Psoas muscle (tissue), 8 donors: ENCODE results near the gene MED25. TPM values are rescaled to one million over a fixed set of nuclear protein-coding genes. Genes with fewer than 3 reads are reported as not detected.

Source experiments
- ATAC-seq, 4 donors: fragments of 200-7000 bp; cut with Tn5 transposase; one replicate each; pipeline ENCODE4 v1.9.1; 2020; ENCODE audit warnings: moderate library complexity in 3 of 4, mild to moderate bottlenecking in 2 of 4
- DNase-seq, 2 donors: peaks; one replicate each; pipeline ENCODE4 v3.0.0-alpha.2; 2020
- H3K27ac ChIP-seq: fragments of 200-600 bp; one replicate; pipeline ENCODE4 v1.8.0; 2022
- H3K27me3 ChIP-seq, 3 donors: fragments of 200-600 bp in 1 of 3; one replicate each; pipeline versions ENCODE4 v1.6.1 to v1.8.0; 2013 to 2022; ENCODE audit warnings: low read length in 2 of 3, mild to moderate bottlenecking in 2 of 3, moderate library complexity in 1 of 3; ENCODE audit not compliant: insufficient read depth in 3 of 3
- H3K36me3 ChIP-seq, 2 donors: fragments of 200-600 bp in 1 of 2; one replicate each; pipeline versions ENCODE4 v1.6.1 to v1.8.0; 2013 to 2022; ENCODE audit warnings: low read depth in 1 of 2, mild to moderate bottlenecking in 1 of 2, moderate library complexity in 1 of 2; ENCODE audit not compliant: insufficient read depth in 1 of 2
- H3K4me1 ChIP-seq: fragments of 200-600 bp; one replicate; pipeline ENCODE4 v1.8.0; 2022
- H3K4me3 ChIP-seq: fragments of 200-600 bp; one replicate; pipeline ENCODE4 v1.8.0; 2022; ENCODE audit warnings: mild to moderate bottlenecking
- H3K9me3 ChIP-seq: fragments of 200-600 bp; one replicate; pipeline ENCODE4 v1.8.0; 2022
- WGBS, 3 donors: extraction: QIAGEN DNeasy Blood & Tissue Kit; methylation state at CpG; one replicate each; pipeline versions ENCODE4 v1.1.6 to v1.1.7; 2013; 5-methylcytosine and 5-hydroxymethylcytosine counted together
- intact Hi-C, 2 donors: fragments of 100-400 bp; cut with DNase I; formaldehyde crosslinking; loops; one replicate each; pipeline versions ENCODE4 v1.11.0 to v1.14.2; 2022
- polyA plus RNA-seq, 3 donors: library from polyadenylated mRNA; stranded (reverse); fragments of 200-250 nt; gene quantifications; one replicate each; pipeline ENCODE4 v1.2.3, GENCODE V29; 2013
- total RNA-seq, 4 donors: library from RNA; stranded (reverse); fragmentation: NEBNext Ultra II Directional in 2 of 4; extraction: Animal tissue kit (Norgen Biotek cat#: 25700) in 2 of 4; gene quantifications; one replicate each; pipeline versions ENCODE4 v1.2.1 to v1.2.4, GENCODE V29; 2021 to 2023
- TF ChIP-seq, protein P1 (sequence below): fragments of 200-600 bp; IDR thresholded peaks from one replicate; pipeline ENCODE4 v1.8.0; 2022; ENCODE audit warnings: antibody characterized with exemption
- donor health status: healthy with polysubstance abuse.
- donor health status: DM: no; HTN: no; CAD: no; lungs with moderate emphysema.
- donor health status: Bipolar disorder and iron deficiency.
- donor health status: healthy.
- donor health status: DM: yes; HTN: yes; CAD: no.
- donor health status: DM: no; HTN: no; CAD: no.
- donor health status: DM: no; HTN: no; CAD: no.
- donor health status: DM: yes; HTN: yes; CAD: no.

MED25 gene
- total and polyA plus RNA-seq, 7 donors: 24.5 to 125 (median 76.8) TPM

- ATAC-seq (no peak), DNase-seq (no peak)
- no peaks in the 10 kb centered on the region for H3K27me3 ChIP-seq
- WGBS, 3 donors: 92 to 97% (median 97%) methylated on average over 3 of the region's 3 CpGs
- H3K4me3 ChIP-seq: no peak overlapping the region
- H3K9me3 ChIP-seq: no peaks in the 10 kb centered on the region
- intact Hi-C loops: no loop called here
- H3K27ac ChIP-seq: no peak overlapping the region
- peaks cover 1% of the 10 kb centered on the region for H3K4me1 ChIP-seq
- TF ChIP-seq, protein P1, sequence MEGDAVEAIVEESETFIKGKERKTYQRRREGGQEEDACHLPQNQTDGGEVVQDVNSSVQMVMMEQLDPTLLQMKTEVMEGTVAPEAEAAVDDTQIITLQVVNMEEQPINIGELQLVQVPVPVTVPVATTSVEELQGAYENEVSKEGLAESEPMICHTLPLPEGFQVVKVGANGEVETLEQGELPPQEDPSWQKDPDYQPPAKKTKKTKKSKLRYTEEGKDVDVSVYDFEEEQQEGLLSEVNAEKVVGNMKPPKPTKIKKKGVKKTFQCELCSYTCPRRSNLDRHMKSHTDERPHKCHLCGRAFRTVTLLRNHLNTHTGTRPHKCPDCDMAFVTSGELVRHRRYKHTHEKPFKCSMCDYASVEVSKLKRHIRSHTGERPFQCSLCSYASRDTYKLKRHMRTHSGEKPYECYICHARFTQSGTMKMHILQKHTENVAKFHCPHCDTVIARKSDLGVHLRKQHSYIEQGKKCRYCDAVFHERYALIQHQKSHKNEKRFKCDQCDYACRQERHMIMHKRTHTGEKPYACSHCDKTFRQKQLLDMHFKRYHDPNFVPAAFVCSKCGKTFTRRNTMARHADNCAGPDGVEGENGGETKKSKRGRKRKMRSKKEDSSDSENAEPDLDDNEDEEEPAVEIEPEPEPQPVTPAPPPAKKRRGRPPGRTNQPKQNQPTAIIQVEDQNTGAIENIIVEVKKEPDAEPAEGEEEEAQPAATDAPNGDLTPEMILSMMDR: no peak
- peaks cover 14 to 93% of the 10 kb centered on the region in 2 donors for H3K36me3 ChIP-seq
Measured at GRCh38 chr19:49884760-49885159, 66.7 kb downstream of the MED25 start.

Other genes with a start within 250 kb of the MED25 start
- 10 to 100 TPM; 53.9 to 69.9 (median 58.1) TPM for gene NOSIP, start 237.7 kb upstream of the MED25 start, total RNA-seq
- 100 to 1,000 TPM in 1 of 3 donors, 10 to 100 TPM in 2; 75.4 to 104 (median 95.2) TPM for gene NOSIP, start 237.7 kb upstream of the MED25 start, polyA plus RNA-seq
- gene PRRG2, start 237.0 kb upstream of the MED25 start, total RNA-seq: under 1 TPM; 0.24 to 0.89 (median 0.69) TPM
- 10 to 100 TPM in 1 of 3 donors, 1 to 10 TPM in 2; 1.4 to 16.0 (median 5.9) TPM for gene PRRG2, start 237.0 kb upstream of the MED25 start, polyA plus RNA-seq
- gene PRR12, start 227.1 kb upstream of the MED25 start, total RNA-seq: 10 to 100 TPM in 1 of 4 donors, 1 to 10 TPM in 3; 7.1 to 15.1 (median 7.6) TPM
- gene PRR12, start 227.1 kb upstream of the MED25 start, polyA plus RNA-seq: 1 to 10 TPM; 2.3 to 5.0 (median 3.1) TPM
- gene RRAS, start 178.1 kb upstream of the MED25 start, total RNA-seq: 10 to 100 TPM; 22.6 to 57.0 (median 42.5) TPM
- 10 to 100 TPM; 39.9 to 49.8 (median 48.4) TPM for gene RRAS, start 178.1 kb upstream of the MED25 start, polyA plus RNA-seq
- gene SCAF1, start 176.1 kb upstream of the MED25 start, total RNA-seq: 10 to 100 TPM; 45.5 to 72.9 (median 61.0) TPM
- 10 to 100 TPM; 23.0 to 32.5 (median 23.8) TPM for gene SCAF1, start 176.1 kb upstream of the MED25 start, polyA plus RNA-seq
- gene IRF3, start 152.4 kb upstream of the MED25 start, total RNA-seq: 10 to 100 TPM; 10.3 to 22.1 (median 14.4) TPM
- gene IRF3, start 152.4 kb upstream of the MED25 start, polyA plus RNA-seq: 10 to 100 TPM; 18.2 to 26.5 (median 21.7) TPM
- gene BCL2L12, start 152.4 kb upstream of the MED25 start, total RNA-seq: 10 to 100 TPM; 13.0 to 21.5 (median 15.8) TPM
- 10 to 100 TPM; 28.3 to 42.7 (median 35.0) TPM for gene BCL2L12, start 152.4 kb upstream of the MED25 start, polyA plus RNA-seq
- 100 to 1,000 TPM; 180 to 259 (median 198) TPM for gene PRMT1, start 141.0 kb upstream of the MED25 start, total RNA-seq
- 100 to 1,000 TPM; 139 to 424 (median 208) TPM for gene PRMT1, start 141.0 kb upstream of the MED25 start, polyA plus RNA-seq
- gene ADM5, start 128.7 kb upstream of the MED25 start, total RNA-seq: 1 to 10 TPM in 2 of 4 donors, under 1 TPM in 2; 0.58 to 1.5 (median 1.0) TPM
- under 1 TPM; 0.38 to 0.48 (median 0.41) TPM for gene ADM5, start 128.7 kb upstream of the MED25 start, polyA plus RNA-seq
- 1 to 10 TPM in 1 of 4 donors, under 1 TPM in 3; 0.53 to 1.2 (median 0.70) TPM for gene CPT1C, start 127.2 kb upstream of the MED25 start, total RNA-seq
- gene CPT1C, start 127.2 kb upstream of the MED25 start, polyA plus RNA-seq: 1 to 10 TPM in 2 of 3 donors, under 1 TPM in 1; 0.34 to 1.1 (median 1.0) TPM
- under 1 TPM in 1 of 4 donors, not detected in 3; 0.24 TPM for gene TSKS, start 55.0 kb upstream of the MED25 start, total RNA-seq
- under 1 TPM; 0.18 to 0.27 (median 0.18) TPM for gene TSKS, start 55.0 kb upstream of the MED25 start, polyA plus RNA-seq
- gene AP2A1, start 51.3 kb upstream of the MED25 start, total RNA-seq: 100 to 1,000 TPM in 1 of 4 donors, 10 to 100 TPM in 3; 79.1 to 102 (median 84.3) TPM
- gene AP2A1, start 51.3 kb upstream of the MED25 start, polyA plus RNA-seq: 10 to 100 TPM; 58.2 to 81.7 (median 69.6) TPM
- 10 to 100 TPM; 20.9 to 33.7 (median 25.2) TPM for gene FUZ, start 5.0 kb upstream of the MED25 start, total RNA-seq
- gene FUZ, start 5.0 kb upstream of the MED25 start, polyA plus RNA-seq: 10 to 100 TPM; 15.9 to 38.8 (median 28.6) TPM
- 100 to 1,000 TPM in 3 of 4 donors, 10 to 100 TPM in 1; 93.2 to 189 (median 151) TPM for gene PTOV1, start 32.9 kb downstream of the MED25 start, total RNA-seq
- gene PTOV1, start 32.9 kb downstream of the MED25 start, polyA plus RNA-seq: 100 to 1,000 TPM in 2 of 3 donors, 10 to 100 TPM in 1; 72.1 to 122 (median 106) TPM
- gene PNKP, start 49.3 kb downstream of the MED25 start, total RNA-seq: 10 to 100 TPM; 20.6 to 28.2 (median 23.9) TPM
- 10 to 100 TPM; 16.7 to 31.9 (median 18.2) TPM for gene PNKP, start 49.3 kb downstream of the MED25 start, polyA plus RNA-seq
- gene AKT1S1, start 59.1 kb downstream of the MED25 start, total RNA-seq: 10 to 100 TPM; 56.0 to 82.8 (median 57.2) TPM
- gene AKT1S1, start 59.1 kb downstream of the MED25 start, polyA plus RNA-seq: 100 to 1,000 TPM in 1 of 3 donors, 10 to 100 TPM in 2; 48.0 to 103 (median 76.0) TPM
- gene TBC1D17, start 59.4 kb downstream of the MED25 start, total RNA-seq: 100 to 1,000 TPM in 2 of 4 donors, 10 to 100 TPM in 2; 81.8 to 107 (median 94.8) TPM
- 10 to 100 TPM; 36.3 to 62.0 (median 52.6) TPM for gene TBC1D17, start 59.4 kb downstream of the MED25 start, polyA plus RNA-seq
- gene IL4I1, start 78.6 kb downstream of the MED25 start, total RNA-seq: 1 to 10 TPM in 1 of 4 donors, under 1 TPM in 3; 0.21 to 3.3 (median 0.46) TPM
- gene IL4I1, start 78.6 kb downstream of the MED25 start, polyA plus RNA-seq: under 1 TPM; 0.05 to 0.46 (median 0.27) TPM
- 10 to 100 TPM; 13.3 to 31.8 (median 20.1) TPM for gene ATF5, start 110.9 kb downstream of the MED25 start, total RNA-seq
- 10 to 100 TPM in 2 of 3 donors, 1 to 10 TPM in 1; 10.0 to 39.4 (median 23.7) TPM for gene ATF5, start 110.9 kb downstream of the MED25 start, polyA plus RNA-seq
- gene NUP62, start 111.2 kb downstream of the MED25 start, total RNA-seq: 10 to 100 TPM; 35.3 to 46.8 (median 39.7) TPM
- gene NUP62, start 111.2 kb downstream of the MED25 start, polyA plus RNA-seq: 10 to 100 TPM; 21.1 to 46.3 (median 41.4) TPM
- under 1 TPM in 3 of 4 donors, not detected in 1; 0.36 to 0.38 (median 0.37) TPM for gene SIGLEC11, start 142.9 kb downstream of the MED25 start, total RNA-seq
- under 1 TPM; 0.13 to 0.22 (median 0.21) TPM for gene SIGLEC11, start 142.9 kb downstream of the MED25 start, polyA plus RNA-seq
- 10 to 100 TPM; 25.4 to 39.0 (median 29.2) TPM for gene VRK3, start 207.1 kb downstream of the MED25 start, total RNA-seq
- gene VRK3, start 207.1 kb downstream of the MED25 start, polyA plus RNA-seq: 10 to 100 TPM; 23.8 to 54.7 (median 26.2) TPM
- gene ZNF473, start 207.7 kb downstream of the MED25 start, total RNA-seq: 1 to 10 TPM; 4.9 to 8.9 (median 5.8) TPM
- gene ZNF473, start 207.7 kb downstream of the MED25 start, polyA plus RNA-seq: 1 to 10 TPM; 3.9 to 6.5 (median 4.1) TPM